Activated B cell treated with CpG ODN at 0.5 μM for 24 hours (primary cell): Measurements from ENCODE around the gene HUS1B. TPM values are rescaled to one million over a fixed set of nuclear protein-coding genes. Genes with fewer than 3 reads are reported as not detected.

ENCODE experiments used
- ATAC-seq: fragments of 200-7000 bp; cut with Tn5 transposase; one replicate; pipeline ENCODE4 v1.10.0; 2021; ENCODE audit warnings: low read depth, mild to moderate bottlenecking, moderate library complexity
- CTCF ChIA-PET: fragments of 350-600 bp; sonication (Branson Sonifier 250); formaldehyde crosslinking; loops from one replicate; lab custom pipeline; 2021; ENCODE audit warnings: antibody characterized with exemption; lab: Charles Lee
- POLR2A ChIA-PET: fragments of 350-600 bp; sonication (Branson Sonifier 250); formaldehyde crosslinking; loops from one replicate; lab custom pipeline; 2021; ENCODE audit warnings: antibody characterized with exemption; lab: Charles Lee
- DNase-seq: peaks from one replicate; pipeline ENCODE4 v3.0.0; 2022
- H3K27ac Mint-ChIP-seq: one replicate; pipeline ENCODE4 v1.8.0; 2020; ENCODE audit warnings: mixed read lengths
- H3K27me3 Mint-ChIP-seq: one replicate; pipeline ENCODE4 v1.8.0; 2021; ENCODE audit warnings: mixed read lengths
- H3K36me3 Mint-ChIP-seq: one replicate; pipeline ENCODE4 v1.8.0; 2021; ENCODE audit warnings: low read depth, mixed read lengths
- H3K4me1 Mint-ChIP-seq: one replicate; pipeline ENCODE4 v1.8.0; 2021; ENCODE audit warnings: mixed read lengths
- H3K4me3 Mint-ChIP-seq: one replicate; pipeline ENCODE4 v1.8.0; 2020; ENCODE audit warnings: mild to moderate bottlenecking, mixed read lengths
- H3K9me3 Mint-ChIP-seq: one replicate; pipeline ENCODE4 v1.8.0; 2020; ENCODE audit warnings: mixed read lengths
- intact Hi-C: fragments of 100-400 bp; cut with micrococcal nuclease; formaldehyde crosslinking; loops from one replicate; pipeline ENCODE4 v1.15.1; 2024
- total RNA-seq: library from RNA; stranded (reverse); gene quantifications from 2 replicates; pipeline ENCODE4 v1.2.3, GENCODE V29; 2022
- TF ChIP-seq, protein P1 (sequence below): fragments of 200-600 bp; IDR thresholded peaks from one replicate; pipeline ENCODE4 v1.8.0; 2022; ENCODE audit warnings: antibody characterized with exemption, mild to moderate bottlenecking

HUS1B gene
- total RNA-seq, 1 donor from 2014 or later = 2.7 TPM

DNA sequence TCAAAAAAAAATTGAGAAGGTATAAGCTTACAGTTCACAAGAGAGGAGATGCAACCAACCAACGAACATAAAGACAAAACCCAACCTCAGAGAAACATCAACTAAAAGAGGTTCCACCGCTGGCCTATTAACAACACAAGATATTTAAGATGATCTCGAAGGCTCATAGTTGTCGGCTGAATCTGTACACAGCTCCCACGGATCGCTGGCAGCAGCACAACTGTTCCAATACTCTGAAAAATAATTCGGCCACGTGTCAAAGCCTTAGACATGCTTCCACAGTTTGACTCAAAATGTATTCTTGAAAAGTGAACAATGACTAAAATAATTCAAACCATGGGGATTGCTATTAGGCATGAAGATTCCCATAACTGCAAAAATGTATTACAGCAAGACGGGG lies 22.4 kb upstream of the HUS1B start:
- Mint-ChIP-seq H3K4me3 (no peak overlapping the region), H3K4me1 (peaks cover 28% of the 10 kb centered on the region), H3K27me3 (no peaks in the 10 kb centered on the region), H3K27ac (no peak overlapping the region), H3K36me3 (peaks cover 9% of the 10 kb centered on the region), H3K9me3 (no peaks in the 10 kb centered on the region)
- intact Hi-C loops = no loop called here
- TF ChIP-seq, protein P1, sequence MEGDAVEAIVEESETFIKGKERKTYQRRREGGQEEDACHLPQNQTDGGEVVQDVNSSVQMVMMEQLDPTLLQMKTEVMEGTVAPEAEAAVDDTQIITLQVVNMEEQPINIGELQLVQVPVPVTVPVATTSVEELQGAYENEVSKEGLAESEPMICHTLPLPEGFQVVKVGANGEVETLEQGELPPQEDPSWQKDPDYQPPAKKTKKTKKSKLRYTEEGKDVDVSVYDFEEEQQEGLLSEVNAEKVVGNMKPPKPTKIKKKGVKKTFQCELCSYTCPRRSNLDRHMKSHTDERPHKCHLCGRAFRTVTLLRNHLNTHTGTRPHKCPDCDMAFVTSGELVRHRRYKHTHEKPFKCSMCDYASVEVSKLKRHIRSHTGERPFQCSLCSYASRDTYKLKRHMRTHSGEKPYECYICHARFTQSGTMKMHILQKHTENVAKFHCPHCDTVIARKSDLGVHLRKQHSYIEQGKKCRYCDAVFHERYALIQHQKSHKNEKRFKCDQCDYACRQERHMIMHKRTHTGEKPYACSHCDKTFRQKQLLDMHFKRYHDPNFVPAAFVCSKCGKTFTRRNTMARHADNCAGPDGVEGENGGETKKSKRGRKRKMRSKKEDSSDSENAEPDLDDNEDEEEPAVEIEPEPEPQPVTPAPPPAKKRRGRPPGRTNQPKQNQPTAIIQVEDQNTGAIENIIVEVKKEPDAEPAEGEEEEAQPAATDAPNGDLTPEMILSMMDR = no peak
- DNase-seq (no peak), ATAC-seq (no peak)
- POLR2A ChIA-PET = no interaction called here
- CTCF ChIA-PET = no interaction called here

DNA sequence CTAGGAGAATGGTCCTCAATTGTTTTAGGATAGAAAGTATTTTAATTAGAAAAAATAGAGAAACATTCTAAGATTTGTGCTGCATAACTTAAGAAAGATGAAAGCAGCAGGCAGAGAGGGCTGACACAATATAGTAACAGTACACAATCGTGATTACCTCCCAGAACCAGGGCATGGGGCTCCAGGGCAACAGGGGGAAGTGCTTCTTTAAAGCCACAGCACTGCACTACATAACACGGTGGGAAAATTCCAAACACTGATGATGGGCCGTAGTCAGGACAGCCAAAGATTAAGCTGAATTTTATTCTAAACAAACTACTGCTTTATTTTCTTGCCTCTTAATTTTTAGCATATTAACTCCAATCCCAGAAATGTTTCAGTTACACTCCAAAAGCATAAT lies 21.6 kb upstream of the HUS1B start:
- H3K27me3 Mint-ChIP-seq = no peaks in the 10 kb centered on the region
- peaks cover 9% of the 10 kb centered on the region for H3K36me3 Mint-ChIP-seq
- TF ChIP-seq, protein P1 = no peak
- intact Hi-C loops = no loop called here
- H3K27ac Mint-ChIP-seq = no peak overlapping the region
- peaks cover 21% of the 10 kb centered on the region for H3K4me1 Mint-ChIP-seq
- ChIA-PET CTCF (no interaction called here), POLR2A (no interaction called here)
- no peak overlapping the region for H3K4me3 Mint-ChIP-seq
- DNase-seq (no peak), ATAC-seq (no peak)
- no peaks in the 10 kb centered on the region for H3K9me3 Mint-ChIP-seq

DNA sequence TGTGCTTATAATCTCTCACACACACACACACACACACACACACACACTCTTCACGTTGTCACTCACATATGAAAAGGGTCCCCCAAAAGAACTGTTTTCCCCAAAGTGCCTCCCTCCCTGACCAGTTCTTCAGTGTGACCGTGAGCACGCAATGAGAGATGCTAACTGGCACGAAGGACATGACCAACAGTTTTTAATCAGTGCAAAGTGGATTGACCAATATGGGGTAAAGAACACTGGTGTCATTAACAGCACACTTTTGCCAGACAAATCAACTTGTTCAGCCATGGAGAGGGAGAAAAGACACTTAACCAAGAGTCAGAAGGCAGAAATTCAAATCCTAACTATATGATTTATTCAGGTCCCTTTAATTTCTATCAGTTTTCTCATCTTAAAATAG lies 21.0 kb upstream of the HUS1B start:
- no peaks in the 10 kb centered on the region for H3K27me3 Mint-ChIP-seq
- peaks cover 16% of the 10 kb centered on the region for H3K4me1 Mint-ChIP-seq
- no peak for DNase-seq
- peaks cover 9% of the 10 kb centered on the region for H3K36me3 Mint-ChIP-seq
- no peaks in the 10 kb centered on the region for H3K9me3 Mint-ChIP-seq
- POLR2A ChIA-PET = no interaction called here
- no peak overlapping the region for H3K27ac Mint-ChIP-seq
- CTCF ChIA-PET = no interaction called here
- H3K4me3 Mint-ChIP-seq = no peak overlapping the region
- TF ChIP-seq, protein P1 = no peak
- intact Hi-C loops = no loop called here
- no peak for ATAC-seq

DNA sequence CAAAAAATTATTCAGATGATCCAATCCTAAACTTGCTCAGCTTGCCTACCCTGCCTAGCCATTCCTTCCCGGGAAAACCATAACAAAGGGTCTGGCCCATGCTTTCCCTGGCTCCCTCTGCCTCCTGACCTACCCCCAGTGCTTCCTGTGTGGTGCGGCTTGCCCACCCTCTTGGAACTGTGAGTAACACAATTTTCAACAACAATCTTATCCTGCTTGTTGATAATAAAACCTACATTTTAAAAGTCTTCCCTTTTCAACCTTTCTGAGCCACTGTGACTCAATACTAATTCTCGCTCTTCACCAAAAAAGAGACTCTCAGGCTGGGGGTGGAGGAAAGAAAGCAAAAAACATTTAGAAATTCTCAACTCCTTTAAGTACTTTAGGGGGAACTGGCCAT lies 18.1 kb upstream of the HUS1B start:
- H3K27ac Mint-ChIP-seq = no peak overlapping the region
- no peaks in the 10 kb centered on the region for H3K27me3 Mint-ChIP-seq
- POLR2A ChIA-PET = no interaction called here
- H3K9me3 Mint-ChIP-seq = peaks cover 7% of the 10 kb centered on the region
- peaks cover 15% of the 10 kb centered on the region for H3K36me3 Mint-ChIP-seq
- DNase-seq (no peak), ATAC-seq (no peak)
- CTCF ChIA-PET = no interaction called here
- TF ChIP-seq, protein P1 = no peak
- peaks cover 6% of the 10 kb centered on the region for H3K4me1 Mint-ChIP-seq
- no peak overlapping the region for H3K4me3 Mint-ChIP-seq
- intact Hi-C loops = no loop called here

DNA sequence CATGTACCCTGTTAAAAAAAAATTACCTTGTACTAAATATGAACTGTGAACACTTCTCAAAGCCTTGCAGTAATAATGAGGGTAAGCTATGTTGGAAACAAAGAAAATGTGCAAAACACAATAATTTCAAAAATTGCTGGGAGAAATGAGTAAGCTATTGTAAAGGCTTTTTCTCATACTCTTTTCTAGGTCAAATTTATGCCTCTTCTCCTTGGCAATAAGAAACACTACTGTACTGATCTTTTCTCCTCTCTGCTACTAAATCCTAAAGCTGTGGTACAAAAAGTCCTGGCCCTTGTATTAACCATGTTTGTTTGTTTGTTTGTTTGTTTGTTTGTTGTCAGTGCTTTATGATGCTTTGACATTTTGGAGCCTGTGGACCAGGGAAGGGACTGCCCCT lies 17.5 kb upstream of the HUS1B start:
- intact Hi-C loops = no loop called here
- Mint-ChIP-seq H3K27ac (no peak overlapping the region), H3K4me1 (peaks cover 9% of the 10 kb centered on the region), H3K9me3 (peaks cover 7% of the 10 kb centered on the region), H3K27me3 (no peaks in the 10 kb centered on the region), H3K36me3 (peaks cover 12% of the 10 kb centered on the region), H3K4me3 (no peak overlapping the region)
- ATAC-seq = no peak
- TF ChIP-seq, protein P1 = no peak
- DNase-seq = no peak
- POLR2A ChIA-PET = no interaction called here
- CTCF ChIA-PET = no interaction called here
